B cell (primary cell): ENCODE data around the gene EPB41L2. TPM values are rescaled to one million over a fixed set of nuclear protein-coding genes. Genes with fewer than 3 reads are reported as not detected.

Experiments
- ATAC-seq: fragments of 200-7000 bp; cut with Tn5 transposase; one replicate; pipeline ENCODE4 v1.10.0; 2021; ENCODE audit warnings: low read depth, mild to moderate bottlenecking, moderate number of reproducible peaks, moderate library complexity
- CTCF ChIA-PET: fragments of 350-600 bp; sonication (Branson Sonifier 250); formaldehyde crosslinking; loops from one replicate; lab custom pipeline; 2021; ENCODE audit warnings: antibody characterized with exemption, inconsistent platforms; lab: Charles Lee
- POLR2A ChIA-PET: fragments of 350-600 bp; sonication (Branson Sonifier 250); formaldehyde crosslinking; loops from one replicate; lab custom pipeline; 2021; ENCODE audit warnings: antibody characterized with exemption; lab: Charles Lee
- DNase-seq: peaks from one replicate; pipeline ENCODE4 v3.0.0; 2013
- H2AFZ ChIP-seq: 2 replicates; pipeline ENCODE4 v1.6.1; 2012; ENCODE audit warnings: mild to moderate bottlenecking, low read depth, low read length; ENCODE audit not compliant: insufficient read depth, poor library complexity, severe bottlenecking
- H3K27ac ChIP-seq, 2 donors: 1 replicate in 1 of 2; 2 replicates in 1 of 2; pipeline ENCODE4 v1.5.1; 2012 to 2013; ENCODE audit warnings: low read length in 2 of 2, mild to moderate bottlenecking in 2 of 2, moderate library complexity in 1 of 2
- H3K27me3 ChIP-seq, 4 experiments: fragments of 200-600 bp in 1 of 4; sonication (generic) in 1 of 4; replicated peaks in 1 of 4; 1 replicate in 2 of 4; 2 replicates in 2 of 4; pipeline versions ENCODE4 v1.6.1 to v1.7.0; 2013 to 2016; ENCODE audit warnings: low read length in 3 of 4, mild to moderate bottlenecking in 2 of 4, mixed read lengths in 1 of 4, moderate library complexity in 1 of 4; ENCODE audit not compliant: insufficient read depth in 4 of 4, control insufficient read depth in 3 of 4; ENCODE audit errors: control extremely low read depth in 1 of 4
- H3K36me3 ChIP-seq, 2 experiments: replicated peaks in 1 of 2; 1 replicate in 1 of 2; 2 replicates in 1 of 2; pipeline versions ENCODE4 v1.6.1 to v1.7.1; 2013; ENCODE audit warnings: low read length in 1 of 2; ENCODE audit not compliant: insufficient read depth in 2 of 2, control insufficient read depth in 1 of 2; ENCODE audit errors: control extremely low read depth in 1 of 2, extremely low read depth in 1 of 2
- H3K4me1 ChIP-seq, 2 donors: fragments of 200-600 bp in 1 of 2; sonication (generic) in 1 of 2; 1 replicate in 1 of 2; 2 replicates in 1 of 2; pipeline versions ENCODE4 v1.5.1 to v1.6.1; 2013 to 2017; ENCODE audit warnings: low read length in 2 of 2; ENCODE audit not compliant: control insufficient read depth in 2 of 2, insufficient read depth in 2 of 2
- H3K4me2 ChIP-seq: replicated peaks from 2 replicates; pipeline ENCODE3; 2012; ENCODE audit warnings: mild to moderate bottlenecking, low read depth, low read length; ENCODE audit not compliant: poor library complexity, severe bottlenecking
- H3K4me3 ChIP-seq, 5 experiments: fragments of 200-600 bp in 1 of 5; sonication (generic) in 1 of 5; 1 replicate in 3 of 5; 2 replicates in 2 of 5; pipeline versions ENCODE4 v1.5.1 to v1.7.0; 2011 to 2016; ENCODE audit warnings: low read length in 4 of 5, mild to moderate bottlenecking in 4 of 5, low read depth in 2 of 5, control low read depth in 1 of 5, moderate library complexity in 1 of 5; ENCODE audit not compliant: insufficient read depth in 1 of 5; ENCODE audit errors: control extremely low read depth in 1 of 5, extremely low read depth in 1 of 5
- H3K79me2 ChIP-seq: fragments of 200-600 bp; sonication (generic); one replicate; pipeline ENCODE4 v1.6.0; 2016; ENCODE audit warnings: low read length; ENCODE audit not compliant: control insufficient read depth, insufficient read depth
- H3K9ac ChIP-seq: fragments of 200-600 bp; sonication (generic); 2 replicates; pipeline ENCODE4 v1.6.1; 2017; ENCODE audit warnings: mild to moderate bottlenecking, low read length, moderate library complexity
- H3K9me3 ChIP-seq, 3 donors: one replicate each; pipeline versions ENCODE4 v1.6.1 to v1.7.1; 2013; ENCODE audit warnings: low read length in 2 of 3; ENCODE audit not compliant: control insufficient read depth in 2 of 3, insufficient read depth in 1 of 3; ENCODE audit errors: control extremely low read depth in 1 of 3
- H4K20me1 ChIP-seq: 2 replicates; pipeline ENCODE4 v1.6.0; 2012; ENCODE audit warnings: mild to moderate bottlenecking, low read length; ENCODE audit not compliant: insufficient read depth, control insufficient read depth, poor library complexity, severe bottlenecking
- H3K27ac Mint-ChIP-seq: one replicate; pipeline ENCODE4 v1.8.0; 2021; ENCODE audit warnings: mixed read lengths
- H3K27me3 Mint-ChIP-seq: one replicate; pipeline ENCODE4 v1.8.0; 2021; ENCODE audit warnings: mixed read lengths
- H3K4me1 Mint-ChIP-seq: one replicate; pipeline ENCODE4 v1.8.0; 2021; ENCODE audit warnings: mixed read lengths
- H3K4me3 Mint-ChIP-seq: one replicate; pipeline ENCODE4 v1.8.0; 2021; ENCODE audit warnings: mixed read lengths
- H3K9me3 Mint-ChIP-seq: one replicate; pipeline ENCODE4 v1.8.0; 2022; ENCODE audit warnings: mixed read lengths; ENCODE audit not compliant: insufficient read depth
- CTCF ChIP-seq: fragments of 200-600 bp; IDR thresholded peaks from one replicate; pipeline ENCODE4 v1.8.0; 2022; ENCODE audit warnings: antibody characterized with exemption, mild to moderate bottlenecking
- EZH2 ChIP-seq: IDR thresholded peaks from 2 replicates; pipeline ENCODE4 v1.6.1; 2012; ENCODE audit warnings: borderline replicate concordance, low read depth, mild to moderate bottlenecking, moderate library complexity, low read length; ENCODE audit not compliant: insufficient read depth, poor library complexity, severe bottlenecking
- WGBS: methylation state at CpG from one replicate; pipeline ENCODE4 v1.1.5; 2013; ENCODE audit warnings: missing lambda C conversion rate; ENCODE audit not compliant: insufficient coverage; 5-methylcytosine and 5-hydroxymethylcytosine counted together
- intact Hi-C: fragments of 100-400 bp; cut with micrococcal nuclease; formaldehyde crosslinking; loops from one replicate; pipeline ENCODE4 v1.10.0; 2022
- polyA plus RNA-seq: library from polyadenylated mRNA; depleted of rRNA; stranded (reverse); fragments of >200 nt; gene quantifications from 2 replicates; pipeline ENCODE4 v1.2.3, GENCODE V29; 2012
- total RNA-seq, 2 donors: library from RNA; stranded (reverse); fragments of 120-200 nt in 1 of 2; gene quantifications; 1 replicate in 1 of 2; 2 replicates in 1 of 2; pipeline versions ENCODE4 v1.2.3 to v1.2.4, GENCODE V29; 2013 to 2022

Gene EPB41L2
- total and polyA plus RNA-seq, 2 donors (not counting 1 experiment from before 2014, with no cell fraction given), result 17.8 to 61.0 TPM

DNA sequence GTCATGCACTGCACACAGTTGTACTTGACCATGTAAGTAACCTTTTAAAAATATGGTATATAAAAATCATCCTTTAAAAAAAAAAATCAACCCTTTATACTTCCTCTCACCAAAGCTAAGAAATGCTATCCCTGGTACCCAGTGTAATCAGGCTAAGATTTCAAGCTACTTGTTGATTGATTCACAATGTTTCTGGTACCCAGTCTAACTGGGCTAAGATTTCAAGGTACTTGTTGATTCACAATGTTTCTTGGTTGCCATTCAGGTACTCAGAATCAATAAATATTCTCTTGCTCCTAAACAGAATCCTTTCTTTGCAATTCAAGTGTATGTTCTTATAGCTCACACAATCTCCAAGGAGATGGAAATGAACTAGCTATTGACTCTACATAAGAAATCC is 159.4 kb downstream of the EPB41L2 start:
- Mint-ChIP-seq H3K27me3 (no peaks in the 10 kb centered on the region), H3K27ac (no peak overlapping the region), H3K4me3 (no peak overlapping the region), H3K9me3 (no peaks in the 10 kb centered on the region), H3K4me1 (no peaks in the 10 kb centered on the region)
- Histone ChIP-seq H3K36me3 (peaks cover 2 to 10% of the 10 kb centered on the region in 2 experiments), H3K27ac (no peak overlapping the region), H3K79me2 (no peaks in the 10 kb centered on the region), H3K27me3 (no peaks in the 10 kb centered on the region), H3K9ac (no peak overlapping the region), H4K20me1 (no peaks in the 10 kb centered on the region), H2AFZ (no peak overlapping the region), H3K4me1 (no peaks in the 10 kb centered on the region), H3K4me2 (no peak overlapping the region), H3K9me3 (no peaks in the 10 kb centered on the region), H3K4me3 (no peak overlapping the region)
- DNase-seq (no peak), ATAC-seq (no peak)
- POLR2A ChIA-PET, result no interaction called here
- CTCF ChIA-PET, result interaction anchor here (1.1 kb wide), 1 partner anchor 13 kb away, joined by 6 read pairs; no protein-coding TSS in a partner anchor
- intact Hi-C loops, result no loop called here
- TF ChIP-seq CTCF, result no peak
- TF ChIP-seq EZH2, result no peak

- CTCF ChIA-PET, result interaction anchor here (0.7 to 1.1 kb wide), 2 partner anchors 12 to 1376 kb away, joined by 3 to 6 read pairs; no protein-coding TSS in a partner anchor
- H3K4me2 ChIP-seq, result no peak overlapping the region
- intact Hi-C loops, result no loop called here
- no peak overlapping the region for H3K27ac ChIP-seq
- no peaks in the 10 kb centered on the region for H4K20me1 ChIP-seq
- no peak overlapping the region for H3K4me3 ChIP-seq
- H3K4me1 ChIP-seq, result no peaks in the 10 kb centered on the region
- POLR2A ChIA-PET, result no interaction called here
- Mint-ChIP-seq H3K9me3 (no peaks in the 10 kb centered on the region), H3K27me3 (no peaks in the 10 kb centered on the region), H3K4me3 (no peak overlapping the region), H3K27ac (no peak overlapping the region), H3K4me1 (no peaks in the 10 kb centered on the region)
- no peak overlapping the region for H2AFZ ChIP-seq
- no peaks in the 10 kb centered on the region for H3K79me2 ChIP-seq
- DNase-seq (no peak), ATAC-seq (no peak)
- no peaks in the 10 kb centered on the region for H3K27me3 ChIP-seq
- H3K9ac ChIP-seq, result no peak overlapping the region
- no CpG with 5 or more reads among the region's 1 CpG for WGBS
- no peaks in the 10 kb centered on the region for H3K9me3 ChIP-seq
- no peak for TF ChIP-seq EZH2
- no peak for TF ChIP-seq CTCF
- H3K36me3 ChIP-seq, result peaks cover 2 to 15% of the 10 kb centered on the region in 2 experiments
Observed at GRCh38 chr6:130903007-130903406, 160.0 kb downstream of the EPB41L2 start.
